K562 (cell line): ENCODE data around the gene MYL11.

Source experiments
- CCAR2 ChIP-seq: fragments of 200-400 bp; formaldehyde crosslinking; IDR thresholded peaks from 2 replicates; pipeline ENCODE4 v1.6.1; 2017; ENCODE audit warnings: mild to moderate bottlenecking, low read depth, low read length
- RCOR1 ChIP-seq, 2 experiments: IDR thresholded peaks; 2 replicates each; pipeline ENCODE4 v1.6.1; 2012; ENCODE audit warnings: low read depth in 2 of 2, low read length in 2 of 2, borderline replicate concordance in 1 of 2, improper control_type of control experiment in 1 of 2

DNA sequence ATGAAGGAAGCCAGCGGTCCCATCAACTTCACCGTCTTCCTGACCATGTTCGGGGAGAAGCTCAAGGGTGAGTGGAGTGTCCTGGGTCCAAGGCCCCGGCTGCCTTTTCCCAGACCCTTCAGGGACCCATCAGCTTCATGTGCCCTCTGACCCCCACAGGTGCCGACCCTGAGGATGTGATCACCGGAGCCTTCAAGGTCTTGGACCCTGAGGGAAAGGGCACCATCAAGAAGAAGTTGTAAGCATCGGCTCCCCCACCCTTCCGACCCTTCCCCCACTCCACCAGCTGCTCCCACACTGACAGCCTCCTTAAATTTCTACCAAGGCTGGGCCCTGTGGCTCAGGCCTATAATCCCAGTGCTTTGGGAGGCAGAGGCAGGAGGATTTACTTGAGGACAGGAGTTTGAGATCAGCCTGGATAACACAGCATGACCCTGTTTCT lies 1.9 kb downstream of the MYL11 start:
- TF ChIP-seq CCAR2 (no peak), RCOR1 (IDR thresholded peaks at IDR 0.05; ENCODE audit: borderline replicate concordance in 1 of 2, low read depth in 2 of 2, low read length in 2 of 2) (no peak)
